Gastrocnemius medialis (tissue), 4 donors: ENCODE results near the gene MACROD2.

ENCODE experiments used
- POLR2A ChIP-seq, 2 donors: fragments of 450-650 bp; IDR thresholded peaks; one replicate each; pipeline ENCODE4 v1.6.1; 2017; ENCODE audit warnings: antibody characterized with exemption in 2 of 2, mild to moderate bottlenecking in 2 of 2, moderate library complexity in 2 of 2
- TF ChIP-seq, protein P1 (sequence below), 5 experiments: fragments of 450-650 bp in 3 of 5; fragments of 200-600 bp in 2 of 5; sonication (generic) in 2 of 5; IDR thresholded peaks in 4 of 5; conservative IDR thresholded peaks in 1 of 5; 1 replicate in 4 of 5; 2 replicates in 1 of 5; pipeline ENCODE4 v1.5.1; 2016 to 2019; ENCODE audit warnings: antibody characterized with exemption in 5 of 5, mild to moderate bottlenecking in 3 of 5, moderate library complexity in 3 of 5

DNA sequence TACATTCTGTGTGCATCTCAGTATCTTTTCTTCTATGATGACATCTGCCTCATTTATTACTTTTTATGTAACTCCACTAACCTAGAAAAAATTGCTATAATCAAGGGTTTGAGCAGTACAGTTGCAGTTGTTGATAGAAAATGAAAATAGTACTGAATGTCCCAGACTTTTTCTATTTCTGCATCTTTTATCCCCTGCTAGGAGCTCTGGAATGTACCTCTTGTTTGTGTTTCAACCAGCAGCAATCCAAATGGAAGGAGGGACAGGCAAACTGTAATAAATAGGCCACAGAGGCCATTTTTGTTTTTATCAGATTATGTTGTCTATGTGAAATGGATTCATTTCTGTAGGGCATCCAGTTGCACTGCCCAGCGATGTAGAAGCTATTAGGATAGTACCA is 2041.0 kb downstream of the MACROD2 start:
- no peak for TF ChIP-seq POLR2A (IDR thresholded peaks at IDR 0.05)
- TF ChIP-seq, protein P1, sequence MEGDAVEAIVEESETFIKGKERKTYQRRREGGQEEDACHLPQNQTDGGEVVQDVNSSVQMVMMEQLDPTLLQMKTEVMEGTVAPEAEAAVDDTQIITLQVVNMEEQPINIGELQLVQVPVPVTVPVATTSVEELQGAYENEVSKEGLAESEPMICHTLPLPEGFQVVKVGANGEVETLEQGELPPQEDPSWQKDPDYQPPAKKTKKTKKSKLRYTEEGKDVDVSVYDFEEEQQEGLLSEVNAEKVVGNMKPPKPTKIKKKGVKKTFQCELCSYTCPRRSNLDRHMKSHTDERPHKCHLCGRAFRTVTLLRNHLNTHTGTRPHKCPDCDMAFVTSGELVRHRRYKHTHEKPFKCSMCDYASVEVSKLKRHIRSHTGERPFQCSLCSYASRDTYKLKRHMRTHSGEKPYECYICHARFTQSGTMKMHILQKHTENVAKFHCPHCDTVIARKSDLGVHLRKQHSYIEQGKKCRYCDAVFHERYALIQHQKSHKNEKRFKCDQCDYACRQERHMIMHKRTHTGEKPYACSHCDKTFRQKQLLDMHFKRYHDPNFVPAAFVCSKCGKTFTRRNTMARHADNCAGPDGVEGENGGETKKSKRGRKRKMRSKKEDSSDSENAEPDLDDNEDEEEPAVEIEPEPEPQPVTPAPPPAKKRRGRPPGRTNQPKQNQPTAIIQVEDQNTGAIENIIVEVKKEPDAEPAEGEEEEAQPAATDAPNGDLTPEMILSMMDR (IDR thresholded peaks at IDR 0.05 in 4 of 5, conservative IDR thresholded peaks at IDR 0.05 in 1 of 5), result no peak
